Motor neuron (in vitro differentiated cells): ENCODE data around the gene ZNF592. TPM values are rescaled to one million over a fixed set of nuclear protein-coding genes. Genes with fewer than 3 reads are reported as not detected.
A peak's percentile ranks its signal among the peaks of the same experiment; 100 is the strongest.

Source experiments
- ATAC-seq, 8 experiments: fragments of 200-7000 bp; cut with Tn5 transposase; replicated peaks in 6 of 8; 2 replicates each; pipeline ENCODE4 v1.8.0; 2021; ENCODE audit warnings: mild to moderate bottlenecking in 8 of 8, moderate library complexity in 8 of 8
- H3K27ac ChIP-seq, 2 donors: fragments of 250-450 bp; sonication (Bioruptor Pico); 2 replicates each; pipeline ENCODE4 v1.9.0; 2021; ENCODE audit warnings: antibody characterized with exemption in 2 of 2, mild to moderate bottlenecking in 2 of 2, moderate library complexity in 1 of 2
- H3K4me1 ChIP-seq, 2 donors: fragments of 250-450 bp; sonication (Bioruptor Pico); replicated peaks in 1 of 2; 2 replicates each; pipeline ENCODE4 v1.6.1; 2021; ENCODE audit warnings: antibody characterized with exemption in 2 of 2, mild to moderate bottlenecking in 2 of 2, moderate library complexity in 1 of 2
- H3K4me3 ChIP-seq, 5 donors: fragments of 250-450 bp; sonication (Bioruptor Pico); 2 replicates each; pipeline ENCODE4 v1.9.0; 2021; ENCODE audit warnings: antibody characterized with exemption in 5 of 5, mild to moderate bottlenecking in 5 of 5, moderate library complexity in 4 of 5
- WGBS, 10 experiments: fragments of 450-650 bp; shearing (Covaris generic); methylation state at CpG; one replicate each; pipeline ENCODE4 v1.0.0; 2022; 5-methylcytosine and 5-hydroxymethylcytosine counted together
- in situ Hi-C, 9 experiments: fragments of 400-800 bp; cut with MboI; loops; one replicate each; pipeline ENCODE4 v1.15.0; 2021; ENCODE audit warnings: low sequenced_read_pairs in 9 of 9, low pct_unique_long_range_greater_than_20kb in 2 of 9; ENCODE audit not compliant: unreplicated experiment in 9 of 9
- total RNA-seq, 8 experiments: library from RNA; unstranded; fragments of 300-600 nt; gene quantifications; 2 replicates each; pipeline versions ENCODE4 v1.2.3 to v1.2.4, GENCODE V29; 2022

ZNF592 gene
- total RNA-seq, 8 experiments from 2014 or later, result 5.7 to 14.6 (median 11.1) TPM

- H3K4me1 ChIP-seq, result no peaks in the 10 kb centered on the region
- ATAC-seq, result no peak
- 89 to 100% (median 100%) methylated on average over 2 to 3 of the region's 3 CpGs; no CpG with 5 or more reads in 2 of the 10 experiments for WGBS, 10 experiments
- in situ Hi-C loops, result no loop called here
- H3K4me3 ChIP-seq, result no peak overlapping the region
- no peak overlapping the region for H3K27ac ChIP-seq
Measured at GRCh38 chr15:84773716-84774115, 25.3 kb downstream of the ZNF592 start.

- Histone ChIP-seq H3K4me1 (no peaks in the 10 kb centered on the region), H3K4me3 (no peak overlapping the region), H3K27ac (no peak overlapping the region)
- ATAC-seq, result no peak
- 60 to 100% (median 100%) methylated on average over 1 of the region's 1 CpG; no CpG with 5 or more reads in 6 of the 10 experiments for WGBS, 10 experiments
- in situ Hi-C loops, result loop anchor here in 1 of 9 experiments (25.0 kb wide), 1 partner anchor 89 kb away; no protein-coding TSS in a partner anchor
Measured at GRCh38 chr15:84775867-84776449, 27.6 kb downstream of the ZNF592 start.

GRCh38 chr15:84778194-84778593 lies 29.8 kb downstream of the ZNF592 start:
- ATAC-seq, result no peak
- 44 to 100% (median 87%) methylated on average over 1 to 11 of the region's 13 CpGs for WGBS, 10 experiments
- in situ Hi-C loops, result loop anchor here in 1 of 9 experiments (25.0 kb wide), 1 partner anchor 91 kb away; no protein-coding TSS in a partner anchor
- no peak overlapping the region for H3K4me3 ChIP-seq
- no peak overlapping the region for H3K27ac ChIP-seq
- no peaks in the 10 kb centered on the region for H3K4me1 ChIP-seq

- Histone ChIP-seq H3K4me3 (no peak overlapping the region), H3K4me1 (no peaks in the 10 kb centered on the region), H3K27ac (no peak overlapping the region)
- in situ Hi-C loops, result loop anchor here in 1 of 9 experiments (25.0 kb wide), 1 partner anchor 93 kb away; no protein-coding TSS in a partner anchor
- no peak for ATAC-seq
- 67 to 100% (median 97%) methylated on average over 1 to 3 of the region's 3 CpGs; no CpG with 5 or more reads in 2 of the 10 experiments for WGBS, 10 experiments
Measured at GRCh38 chr15:84780492-84780891, 32.1 kb downstream of the ZNF592 start.

GRCh38 chr15:84781495-84781894 lies 33.1 kb downstream of the ZNF592 start:
- no peak for ATAC-seq
- in situ Hi-C loops, result loop anchor here in 1 of 9 experiments (25.0 kb wide), 1 partner anchor 94 kb away; no protein-coding TSS in a partner anchor
- Histone ChIP-seq H3K4me1 (no peaks in the 10 kb centered on the region), H3K27ac (no peak overlapping the region), H3K4me3 (no peak overlapping the region)
- WGBS, 10 experiments, result 75 to 100% (median 100%) methylated on average over 1 of the region's 1 CpG; no CpG with 5 or more reads in 1 of the 10 experiments

- no peak for ATAC-seq
- H3K27ac ChIP-seq, result no peak overlapping the region
- H3K4me1 ChIP-seq, result no peaks in the 10 kb centered on the region
- in situ Hi-C loops, result loop anchor here in 1 of 9 experiments (25.0 kb wide), 1 partner anchor 95 kb away; no protein-coding TSS in a partner anchor
- no peak overlapping the region for H3K4me3 ChIP-seq
Measured at GRCh38 chr15:84782346-84782745, 34.0 kb downstream of the ZNF592 start.

GRCh38 chr15:84783493-84784251 lies 35.3 kb downstream of the ZNF592 start:
- H3K4me1 ChIP-seq, result no peaks in the 10 kb centered on the region
- H3K4me3 ChIP-seq, result no peak overlapping the region
- 40 to 71% (median 64%) methylated on average over 2 to 7 of the region's 12 CpGs; no CpG with 5 or more reads in 4 of the 10 experiments for WGBS, 10 experiments
- peak in 3 of 8 experiments; percentile 10 to 26 (median 22) for ATAC-seq
- no peak overlapping the region for H3K27ac ChIP-seq
- in situ Hi-C loops, result loop anchor here in 1 of 9 experiments (25.0 kb wide), 1 partner anchor 96 kb away; no protein-coding TSS in a partner anchor

GRCh38 chr15:84784262-84784661 lies 35.9 kb downstream of the ZNF592 start:
- Histone ChIP-seq H3K4me3 (no peak overlapping the region), H3K4me1 (no peaks in the 10 kb centered on the region), H3K27ac (no peak overlapping the region)
- in situ Hi-C loops, result loop anchor here in 1 of 9 experiments (25.0 kb wide), 1 partner anchor 97 kb away; no protein-coding TSS in a partner anchor
- no peak for ATAC-seq
- 93 to 100% (median 100%) methylated on average over 1 to 7 of the region's 17 CpGs; no CpG with 5 or more reads in 5 of the 10 experiments for WGBS, 10 experiments

GRCh38 chr15:84785053-84785452 lies 36.7 kb downstream of the ZNF592 start:
- no peaks in the 10 kb centered on the region for H3K4me1 ChIP-seq
- in situ Hi-C loops, result loop anchor here in 1 of 9 experiments (25.0 kb wide), 1 partner anchor 98 kb away; no protein-coding TSS in a partner anchor
- no peak overlapping the region for H3K27ac ChIP-seq
- no peak for ATAC-seq
- WGBS, 10 experiments, result 61 to 95% (median 82%) methylated on average over 1 to 5 of the region's 5 CpGs; no CpG with 5 or more reads in 5 of the 10 experiments
- no peak overlapping the region for H3K4me3 ChIP-seq

GRCh38 chr15:84788500-84788899 lies 40.1 kb downstream of the ZNF592 start:
- Histone ChIP-seq H3K4me3 (no peak overlapping the region), H3K4me1 (no peaks in the 10 kb centered on the region), H3K27ac (no peak overlapping the region)
- ATAC-seq, result peak in 1 of 8 experiments; percentile 12
- 56 to 100% (median 77%) methylated on average over 1 to 2 of the region's 2 CpGs for WGBS, 10 experiments
- in situ Hi-C loops, result loop anchor here in 1 of 9 experiments (25.0 kb wide), 1 partner anchor 101 kb away; no protein-coding TSS in a partner anchor

GRCh38 chr15:84789762-84790161 lies 41.4 kb downstream of the ZNF592 start:
- H3K27ac ChIP-seq, result no peak overlapping the region
- in situ Hi-C loops, result loop anchor here in 1 of 9 experiments (25.0 kb wide), 1 partner anchor 102 kb away; no protein-coding TSS in a partner anchor
- WGBS, 10 experiments, result 80 to 100% (median 88%) methylated on average over 1 to 3 of the region's 5 CpGs; no CpG with 5 or more reads in 5 of the 10 experiments
- no peak overlapping the region for H3K4me3 ChIP-seq
- no peaks in the 10 kb centered on the region for H3K4me1 ChIP-seq
- no peak for ATAC-seq

- Histone ChIP-seq H3K27ac (no peak overlapping the region), H3K4me1 (no peaks in the 10 kb centered on the region), H3K4me3 (no peak overlapping the region)
- in situ Hi-C loops, result loop anchor here in 1 of 9 experiments (25.0 kb wide), 1 partner anchor 103 kb away; no protein-coding TSS in a partner anchor
- ATAC-seq, result no peak
- 100% methylated on average over 1 of the region's 4 CpGs; no CpG with 5 or more reads in 7 of the 10 experiments for WGBS, 10 experiments
Measured at GRCh38 chr15:84790676-84791075, 42.3 kb downstream of the ZNF592 start.

- no peak overlapping the region for H3K27ac ChIP-seq
- H3K4me1 ChIP-seq, result no peaks in the 10 kb centered on the region
- ATAC-seq, result no peak
- 83 to 100% (median 100%) methylated on average over 1 to 2 of the region's 2 CpGs; no CpG with 5 or more reads in 3 of the 10 experiments for WGBS, 10 experiments
- H3K4me3 ChIP-seq, result no peak overlapping the region
- in situ Hi-C loops, result loop anchor here in 1 of 9 experiments (25.0 kb wide), 1 partner anchor 104 kb away; no protein-coding TSS in a partner anchor
Measured at GRCh38 chr15:84791763-84792162, 43.4 kb downstream of the ZNF592 start.
